Fibroblast of skin of back (primary cell): ENCODE results near the gene GABARAPL2. TPM values are rescaled to one million over a fixed set of nuclear protein-coding genes. Genes with fewer than 3 reads are reported as not detected.
"Not testable (repeated sequence)": the region's sequence is repeated elsewhere in the genome, so short reads cannot be mapped to it uniquely, and the experiment has no call there.

ENCODE experiments used
- DNase-seq: peaks from one replicate; pipeline ENCODE4 v3.0.0-alpha.2; 2013
- polyA plus RNA-seq, 2 experiments: library from polyadenylated mRNA; unstranded; fragments of 120-200 nt; gene quantifications; one replicate each; pipeline ENCODE4 v1.2.1, GENCODE V29; 2013; ENCODE audit not compliant: insufficient read length in 2 of 2

GABARAPL2 gene
- polyA plus RNA-seq (2013, experiment 1 of 2; ENCODE audit: insufficient read length): 83.5 TPM
- polyA plus RNA-seq (2013, experiment 2 of 2; ENCODE audit: insufficient read length): 86.1 TPM

GRCh38 chr16:75566040-75566757, at the start of gene GABARAPL2:
Gene GABARAPL2 (plus strand): TSS chr16:75566379. CDS start chr16:75566487, 108 bp downstream.
- peak; percentile 70 for DNase-seq

- DNase-seq: no peak
These were observed 47.0 kb upstream of the GABARAPL2 start for GRCh38 chr16:75519175-75519574.

- DNase-seq: no peak
These were observed 40.0 kb upstream of the GABARAPL2 start for GRCh38 chr16:75526032-75526790.

- no peak for DNase-seq
These were observed 38.3 kb upstream of the GABARAPL2 start for GRCh38 chr16:75527825-75528299.

- no peak for DNase-seq
These were observed 36.9 kb upstream of the GABARAPL2 start for GRCh38 chr16:75529056-75529905.

- DNase-seq: no peak
These were observed 36.2 kb upstream of the GABARAPL2 start for GRCh38 chr16:75529959-75530358.

GRCh38 chr16:75532142-75532765, 33.9 kb upstream of the GABARAPL2 start:
- DNase-seq: no peak

- DNase-seq: no peak
These were observed 33.4 kb upstream of the GABARAPL2 start for GRCh38 chr16:75532791-75533190.

- no peak for DNase-seq
These were observed 31.5 kb upstream of the GABARAPL2 start for GRCh38 chr16:75534560-75535205.

- DNase-seq: no peak
These were observed 30.9 kb upstream of the GABARAPL2 start for GRCh38 chr16:75535211-75535843.

GRCh38 chr16:75535901-75536300, 30.3 kb upstream of the GABARAPL2 start, which contains the start of gene CHST5:
Gene CHST5 (minus strand): TSS chr16:75536108. CDS start chr16:75530384, 5,724 bp downstream.
- no peak for DNase-seq

- no peak for DNase-seq
These were observed 28.4 kb upstream of the GABARAPL2 start for GRCh38 chr16:75537776-75538175.

GRCh38 chr16:75538882-75539565, 27.2 kb upstream of the GABARAPL2 start:
- DNase-seq: not testable (repeated sequence)

GRCh38 chr16:75541236-75541635, 24.9 kb upstream of the GABARAPL2 start:
- DNase-seq: no peak

GRCh38 chr16:75542462-75542861, 23.7 kb upstream of the GABARAPL2 start:
- not testable (repeated sequence) for DNase-seq

GRCh38 chr16:75545879-75546278, 20.3 kb upstream of the GABARAPL2 start:
- not testable (repeated sequence) for DNase-seq

- no peak for DNase-seq
These were observed 19.9 kb upstream of the GABARAPL2 start for GRCh38 chr16:75546293-75546692.

GRCh38 chr16:75548456-75548855, 17.7 kb upstream of the GABARAPL2 start:
- DNase-seq: not testable (repeated sequence)

- no peak for DNase-seq
These were observed 15.9 kb upstream of the GABARAPL2 start for GRCh38 chr16:75550211-75550662.

GRCh38 chr16:75552951-75553350, 13.2 kb upstream of the GABARAPL2 start:
- DNase-seq: no peak
